OCI-LY1 (cell line): ENCODE results near the gene ZNF746.

ENCODE experiments used
- CTCF ChIP-seq: fragments of 200-600 bp; sonication (generic), shearing (Covaris generic); IDR thresholded peaks from 2 replicates; pipeline ENCODE4 v1.5.1; 2017; ENCODE audit warnings: mild to moderate bottlenecking, antibody characterized with exemption, low read length, moderate library complexity, mixed read lengths
- EZH2 ChIP-seq: fragments of 200-600 bp; sonication (generic), shearing (Covaris generic); IDR thresholded peaks from 2 replicates; pipeline ENCODE4 v1.8.0; 2017; ENCODE audit warnings: borderline replicate concordance, mixed run types, mild to moderate bottlenecking, antibody characterized with exemption, low read length, moderate library complexity, mixed read lengths

GRCh38 chr7:149473251-149473650 is 24.4 kb downstream of the ZNF746 start:
- no peak for TF ChIP-seq CTCF
- TF ChIP-seq EZH2, result no peak
